ENCODE measurements around the gene GARIN5A.

DNA sequence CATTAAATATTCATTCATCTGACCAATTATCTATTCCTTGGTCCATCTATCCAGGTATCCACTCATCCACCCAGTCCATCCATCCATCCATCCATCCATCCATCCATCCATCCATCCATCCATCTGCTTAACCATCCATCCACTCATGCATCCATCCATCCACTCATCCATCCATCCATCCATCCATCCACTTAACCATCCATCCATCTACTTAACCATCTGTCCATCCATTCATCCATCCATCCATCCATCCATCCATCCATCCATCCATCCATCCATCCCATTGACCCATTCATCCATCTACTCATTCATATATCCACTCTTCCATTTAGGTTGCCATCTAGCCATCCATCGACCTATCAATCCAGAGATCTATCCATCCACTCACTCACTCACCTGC lies 32.6 kb downstream of the GARIN5A start:
- TF ChIP-seq, protein P1, sequence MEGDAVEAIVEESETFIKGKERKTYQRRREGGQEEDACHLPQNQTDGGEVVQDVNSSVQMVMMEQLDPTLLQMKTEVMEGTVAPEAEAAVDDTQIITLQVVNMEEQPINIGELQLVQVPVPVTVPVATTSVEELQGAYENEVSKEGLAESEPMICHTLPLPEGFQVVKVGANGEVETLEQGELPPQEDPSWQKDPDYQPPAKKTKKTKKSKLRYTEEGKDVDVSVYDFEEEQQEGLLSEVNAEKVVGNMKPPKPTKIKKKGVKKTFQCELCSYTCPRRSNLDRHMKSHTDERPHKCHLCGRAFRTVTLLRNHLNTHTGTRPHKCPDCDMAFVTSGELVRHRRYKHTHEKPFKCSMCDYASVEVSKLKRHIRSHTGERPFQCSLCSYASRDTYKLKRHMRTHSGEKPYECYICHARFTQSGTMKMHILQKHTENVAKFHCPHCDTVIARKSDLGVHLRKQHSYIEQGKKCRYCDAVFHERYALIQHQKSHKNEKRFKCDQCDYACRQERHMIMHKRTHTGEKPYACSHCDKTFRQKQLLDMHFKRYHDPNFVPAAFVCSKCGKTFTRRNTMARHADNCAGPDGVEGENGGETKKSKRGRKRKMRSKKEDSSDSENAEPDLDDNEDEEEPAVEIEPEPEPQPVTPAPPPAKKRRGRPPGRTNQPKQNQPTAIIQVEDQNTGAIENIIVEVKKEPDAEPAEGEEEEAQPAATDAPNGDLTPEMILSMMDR (IDR thresholded peaks at IDR 0.05) = no peak
- TF ChIP-seq POLR2AphosphoS5 (IDR thresholded peaks at IDR 0.05; ENCODE audit: low read depth, low read length) = no peak
- TF ChIP-seq, protein P2, sequence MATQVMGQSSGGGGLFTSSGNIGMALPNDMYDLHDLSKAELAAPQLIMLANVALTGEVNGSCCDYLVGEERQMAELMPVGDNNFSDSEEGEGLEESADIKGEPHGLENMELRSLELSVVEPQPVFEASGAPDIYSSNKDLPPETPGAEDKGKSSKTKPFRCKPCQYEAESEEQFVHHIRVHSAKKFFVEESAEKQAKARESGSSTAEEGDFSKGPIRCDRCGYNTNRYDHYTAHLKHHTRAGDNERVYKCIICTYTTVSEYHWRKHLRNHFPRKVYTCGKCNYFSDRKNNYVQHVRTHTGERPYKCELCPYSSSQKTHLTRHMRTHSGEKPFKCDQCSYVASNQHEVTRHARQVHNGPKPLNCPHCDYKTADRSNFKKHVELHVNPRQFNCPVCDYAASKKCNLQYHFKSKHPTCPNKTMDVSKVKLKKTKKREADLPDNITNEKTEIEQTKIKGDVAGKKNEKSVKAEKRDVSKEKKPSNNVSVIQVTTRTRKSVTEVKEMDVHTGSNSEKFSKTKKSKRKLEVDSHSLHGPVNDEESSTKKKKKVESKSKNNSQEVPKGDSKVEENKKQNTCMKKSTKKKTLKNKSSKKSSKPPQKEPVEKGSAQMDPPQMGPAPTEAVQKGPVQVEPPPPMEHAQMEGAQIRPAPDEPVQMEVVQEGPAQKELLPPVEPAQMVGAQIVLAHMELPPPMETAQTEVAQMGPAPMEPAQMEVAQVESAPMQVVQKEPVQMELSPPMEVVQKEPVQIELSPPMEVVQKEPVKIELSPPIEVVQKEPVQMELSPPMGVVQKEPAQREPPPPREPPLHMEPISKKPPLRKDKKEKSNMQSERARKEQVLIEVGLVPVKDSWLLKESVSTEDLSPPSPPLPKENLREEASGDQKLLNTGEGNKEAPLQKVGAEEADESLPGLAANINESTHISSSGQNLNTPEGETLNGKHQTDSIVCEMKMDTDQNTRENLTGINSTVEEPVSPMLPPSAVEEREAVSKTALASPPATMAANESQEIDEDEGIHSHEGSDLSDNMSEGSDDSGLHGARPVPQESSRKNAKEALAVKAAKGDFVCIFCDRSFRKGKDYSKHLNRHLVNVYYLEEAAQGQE (IDR thresholded peaks at IDR 0.05; ENCODE audit: insufficient read depth in 1 of 2, low read depth in 2 of 2, low read length in 1 of 2) = no peak
- no peak for TF ChIP-seq SIN3A (IDR thresholded peaks at IDR 0.05; ENCODE audit: borderline replicate concordance, insufficient read depth, low read depth, low read length)
- TF ChIP-seq TCF7L2 (IDR thresholded peaks at IDR 0.05; ENCODE audit: low read depth, low read length) = no peak

Data from Panc1 (cell line).